GM12801 (cell line): ENCODE results near the gene RYR3.

Experiments
- TF ChIP-seq, protein P1 (sequence below): IDR thresholded peaks from one replicate; pipeline ENCODE4 v1.5.1; 2011; ENCODE audit warnings: control low read depth; ENCODE audit not compliant: insufficient read length; ENCODE audit errors: extremely low read depth

The RYR3 gene

DNA sequence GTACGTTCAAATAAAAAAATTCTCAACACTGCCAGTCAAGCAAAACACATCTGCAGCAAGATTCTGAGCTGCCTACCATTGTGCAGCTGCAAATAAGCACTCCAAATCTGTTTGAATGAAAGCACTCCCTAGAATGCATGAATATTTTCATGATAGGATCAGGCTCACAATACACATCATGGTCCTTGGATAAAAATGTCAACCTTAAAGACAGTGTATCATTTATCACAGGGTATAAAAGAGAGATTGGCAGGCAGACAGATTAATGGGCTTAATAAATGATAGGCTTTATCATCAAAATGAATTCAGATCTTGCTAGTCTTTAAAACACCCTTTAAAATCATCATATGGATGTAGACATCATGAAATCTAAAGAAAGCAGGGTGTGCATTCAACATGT is 9.2 kb downstream of the RYR3 start:
- TF ChIP-seq, protein P1, sequence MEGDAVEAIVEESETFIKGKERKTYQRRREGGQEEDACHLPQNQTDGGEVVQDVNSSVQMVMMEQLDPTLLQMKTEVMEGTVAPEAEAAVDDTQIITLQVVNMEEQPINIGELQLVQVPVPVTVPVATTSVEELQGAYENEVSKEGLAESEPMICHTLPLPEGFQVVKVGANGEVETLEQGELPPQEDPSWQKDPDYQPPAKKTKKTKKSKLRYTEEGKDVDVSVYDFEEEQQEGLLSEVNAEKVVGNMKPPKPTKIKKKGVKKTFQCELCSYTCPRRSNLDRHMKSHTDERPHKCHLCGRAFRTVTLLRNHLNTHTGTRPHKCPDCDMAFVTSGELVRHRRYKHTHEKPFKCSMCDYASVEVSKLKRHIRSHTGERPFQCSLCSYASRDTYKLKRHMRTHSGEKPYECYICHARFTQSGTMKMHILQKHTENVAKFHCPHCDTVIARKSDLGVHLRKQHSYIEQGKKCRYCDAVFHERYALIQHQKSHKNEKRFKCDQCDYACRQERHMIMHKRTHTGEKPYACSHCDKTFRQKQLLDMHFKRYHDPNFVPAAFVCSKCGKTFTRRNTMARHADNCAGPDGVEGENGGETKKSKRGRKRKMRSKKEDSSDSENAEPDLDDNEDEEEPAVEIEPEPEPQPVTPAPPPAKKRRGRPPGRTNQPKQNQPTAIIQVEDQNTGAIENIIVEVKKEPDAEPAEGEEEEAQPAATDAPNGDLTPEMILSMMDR, result no peak

DNA sequence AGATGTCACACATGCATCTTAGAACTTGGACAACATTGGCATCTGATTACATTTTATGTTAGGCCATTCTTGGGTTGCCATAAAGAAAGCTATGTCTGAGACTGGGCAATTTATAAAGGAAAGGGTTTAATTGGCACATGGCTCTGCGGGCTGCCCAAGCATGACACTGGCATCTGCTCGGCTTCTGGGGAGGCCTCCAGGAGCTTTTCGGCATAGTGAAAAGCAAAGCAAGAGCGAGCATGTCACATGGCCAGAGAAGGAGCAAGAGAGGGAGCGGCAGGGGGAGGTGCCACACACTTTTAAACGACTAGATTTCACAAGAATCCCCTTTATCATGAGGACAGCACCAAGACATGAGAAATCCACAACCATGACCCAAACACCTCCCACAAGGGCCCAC is 11.3 kb downstream of the RYR3 start:
- TF ChIP-seq, protein P1, result no peak

DNA sequence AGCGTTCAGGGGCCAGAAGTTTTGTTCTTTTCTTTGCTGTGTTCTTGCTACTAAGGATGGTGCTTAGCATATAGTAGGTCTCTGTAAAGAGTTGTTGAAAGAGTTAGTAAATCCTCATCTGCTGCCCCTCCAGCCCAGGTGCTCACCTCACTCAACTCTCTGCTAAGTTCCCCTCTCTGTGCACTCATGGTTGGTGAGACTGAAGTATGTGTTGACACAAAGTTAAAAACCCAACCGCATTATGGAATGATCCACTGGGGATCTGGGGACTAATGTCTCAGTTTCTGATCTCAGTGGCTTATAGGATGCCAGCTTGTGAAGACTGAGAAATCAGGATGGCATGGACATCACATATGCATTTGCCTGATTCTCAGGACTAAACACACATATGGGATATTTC is 13.8 kb downstream of the RYR3 start:
- TF ChIP-seq, protein P1, result no peak

DNA sequence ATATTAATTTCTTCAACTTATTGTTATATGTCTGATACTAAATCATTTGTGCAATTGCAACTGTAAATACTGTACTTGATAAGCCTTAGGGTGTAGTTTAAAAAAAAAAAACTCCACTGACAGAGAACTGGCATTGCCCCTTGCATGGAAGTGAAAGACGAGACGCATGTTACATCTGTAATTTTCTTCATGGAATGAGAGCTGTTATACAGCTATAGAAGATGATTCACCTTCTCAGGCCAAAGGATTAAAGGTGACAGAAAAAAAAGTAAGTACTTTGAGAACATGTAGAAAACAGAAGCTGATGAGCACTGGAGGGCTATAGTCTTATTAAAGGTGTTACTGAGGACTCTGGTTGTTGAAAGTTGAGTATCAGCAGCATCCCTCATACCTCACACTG is 16.1 kb downstream of the RYR3 start:
- TF ChIP-seq, protein P1, result no peak

DNA sequence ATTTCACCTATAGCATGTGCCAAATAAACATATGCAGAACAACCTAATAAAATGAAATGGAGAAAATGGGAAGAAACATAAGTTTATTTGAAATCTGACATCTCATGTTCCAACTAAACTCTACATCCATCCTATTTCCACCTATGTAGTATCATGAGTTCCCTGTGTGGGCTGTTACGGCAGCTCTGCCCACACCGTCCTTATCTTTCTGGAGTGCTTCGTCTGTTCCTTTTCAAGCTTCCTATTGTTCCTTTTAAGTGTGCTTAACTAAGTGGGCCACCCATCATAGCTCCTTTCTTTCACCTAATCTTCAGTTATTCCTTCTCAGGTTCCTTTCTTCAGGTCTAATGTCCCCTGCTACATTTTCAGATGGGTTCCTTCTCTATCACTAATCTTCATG is 17.3 kb downstream of the RYR3 start:
- TF ChIP-seq, protein P1, result no peak

DNA sequence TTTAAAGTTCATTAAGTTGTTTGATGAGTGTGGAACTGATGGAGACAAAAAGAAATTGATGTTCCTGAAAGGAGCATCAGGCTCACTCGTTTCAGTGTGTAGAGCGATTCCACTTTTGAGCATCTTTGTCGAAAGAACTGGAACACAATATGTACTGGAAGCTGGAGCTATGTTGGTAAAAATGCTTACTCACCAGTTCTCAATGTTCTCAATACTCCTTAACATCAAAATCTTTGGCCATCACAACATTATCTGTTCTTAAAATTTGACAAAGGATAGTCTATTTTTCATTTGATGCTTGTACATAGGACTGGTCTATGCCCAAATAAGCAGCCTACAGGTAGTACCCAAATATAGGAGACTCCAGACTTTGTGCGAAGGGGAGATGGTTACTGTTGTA is 18.7 kb downstream of the RYR3 start:
- TF ChIP-seq, protein P1, result no peak

DNA sequence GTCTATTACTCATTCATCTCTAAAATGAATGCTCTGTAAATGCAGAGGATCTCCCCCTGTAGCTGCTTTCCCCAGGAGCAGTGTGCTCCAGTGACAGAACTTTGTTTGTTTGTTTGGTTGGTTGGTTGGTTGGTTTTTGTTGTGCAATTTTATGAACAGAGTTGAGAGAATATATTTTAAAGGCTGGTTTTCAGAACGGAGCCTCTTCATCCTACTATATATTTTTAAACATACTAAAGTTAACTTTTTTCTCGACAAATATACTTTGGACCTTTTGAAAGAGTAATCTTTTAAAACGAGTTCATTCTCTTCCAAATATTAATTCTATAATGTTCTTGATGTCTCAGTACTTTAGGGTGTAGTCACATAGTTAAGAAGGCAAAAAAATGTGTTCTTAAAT is 20.2 kb downstream of the RYR3 start:
- TF ChIP-seq, protein P1, result no peak

DNA sequence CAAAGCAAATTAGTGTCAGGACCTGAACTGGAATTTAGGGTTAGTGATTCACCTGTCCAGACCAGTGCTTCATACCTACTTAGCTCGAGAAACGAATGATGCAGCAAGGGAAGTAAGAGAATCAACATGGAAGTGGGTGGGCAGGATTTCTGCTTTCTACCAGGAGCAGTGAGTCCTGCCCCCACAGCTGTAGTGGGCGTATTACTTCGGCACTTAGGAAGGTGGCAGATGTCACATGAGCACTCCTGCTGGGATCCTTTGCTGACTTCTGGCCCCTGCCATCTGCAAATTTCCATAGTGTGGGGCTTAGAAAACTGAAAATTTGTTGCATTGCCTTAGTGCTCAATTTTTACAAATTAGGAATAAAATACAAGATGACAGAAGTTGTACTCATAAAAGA is 31.2 kb downstream of the RYR3 start:
- TF ChIP-seq, protein P1, result no peak
